Embryonic facial prominence (tissue), 1 donor: Measurements from ENCODE around the gene PKDREJ.

ENCODE experiments used
- DNase-seq: peaks from one replicate; pipeline ENCODE4 v3.0.0-alpha.2; 2016; ENCODE audit errors: extremely low spot score

Gene PKDREJ

GRCh38 chr22:46288846-46289243 lies 25.7 kb upstream of the PKDREJ start:
- DNase-seq = no peak

GRCh38 chr22:46287873-46288751 lies 25.0 kb upstream of the PKDREJ start:
- no peak for DNase-seq

GRCh38 chr22:46286941-46287872 lies 24.1 kb upstream of the PKDREJ start:
- DNase-seq = no peak

- DNase-seq = no peak
These were observed 22.9 kb upstream of the PKDREJ start for GRCh38 chr22:46286006-46286405.

GRCh38 chr22:46281866-46282678 lies 18.9 kb upstream of the PKDREJ start:
- no peak for DNase-seq

GRCh38 chr22:46280999-46281623 lies 18.0 kb upstream of the PKDREJ start:
- DNase-seq = no peak

GRCh38 chr22:46280063-46280817 lies 17.1 kb upstream of the PKDREJ start:
- DNase-seq = no peak

GRCh38 chr22:46278656-46279645 lies 15.8 kb upstream of the PKDREJ start:
- DNase-seq = no peak

GRCh38 chr22:46276563-46276962 lies 13.4 kb upstream of the PKDREJ start:
- no peak for DNase-seq

- DNase-seq = no peak
These were observed 12.4 kb upstream of the PKDREJ start for GRCh38 chr22:46275455-46276122.

GRCh38 chr22:46274381-46274780 lies 11.2 kb upstream of the PKDREJ start:
- DNase-seq = no peak

- no peak for DNase-seq
These were observed 10.4 kb upstream of the PKDREJ start for GRCh38 chr22:46273432-46274148.

- DNase-seq = no peak
These were observed 9.8 kb upstream of the PKDREJ start for GRCh38 chr22:46272762-46273431.

- DNase-seq = no peak
These were observed 9.1 kb upstream of the PKDREJ start for GRCh38 chr22:46272196-46272595.

GRCh38 chr22:46269564-46269963 lies 6.4 kb upstream of the PKDREJ start:
- DNase-seq = no peak

GRCh38 chr22:46267431-46268279 lies 4.5 kb upstream of the PKDREJ start, which contains the start of gene TTC38:
TTC38 (plus strand) TSS chr22:46268008; CDS start chr22:46268040, 32 bp downstream.
- DNase-seq = peak; percentile 14
